ENCODE results near the gene NUB1.
A peak's percentile ranks its signal among the peaks of the same experiment; 100 is the strongest.

Gene NUB1

DNA sequence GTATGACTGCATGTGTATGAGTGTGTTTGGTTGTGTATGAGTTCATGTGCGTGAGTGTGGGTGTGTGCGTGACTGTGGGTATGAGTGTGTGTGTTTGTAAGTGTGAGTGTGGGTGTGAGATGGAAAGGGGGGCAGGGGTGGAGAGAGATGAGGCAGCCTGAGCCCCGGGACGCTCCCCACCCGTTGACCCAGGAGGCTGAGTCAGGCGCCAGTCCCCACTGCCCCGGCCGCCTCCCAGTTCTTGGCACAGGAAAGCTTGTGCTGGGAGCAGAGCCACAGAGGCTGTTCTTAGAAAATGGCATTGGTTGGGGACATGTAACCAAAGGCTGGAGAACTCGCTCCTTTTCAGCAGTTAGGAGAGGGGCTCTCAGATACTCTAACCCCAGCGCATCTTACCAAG is 27.8 kb upstream of the NUB1 start:
- no peak for DNase-seq (ENCODE audit: low read depth)

- no peak for DNase-seq (ENCODE audit: low read depth)
Observed at GRCh38 chr7:151314401-151314800, 27.2 kb upstream of the NUB1 start.

DNA sequence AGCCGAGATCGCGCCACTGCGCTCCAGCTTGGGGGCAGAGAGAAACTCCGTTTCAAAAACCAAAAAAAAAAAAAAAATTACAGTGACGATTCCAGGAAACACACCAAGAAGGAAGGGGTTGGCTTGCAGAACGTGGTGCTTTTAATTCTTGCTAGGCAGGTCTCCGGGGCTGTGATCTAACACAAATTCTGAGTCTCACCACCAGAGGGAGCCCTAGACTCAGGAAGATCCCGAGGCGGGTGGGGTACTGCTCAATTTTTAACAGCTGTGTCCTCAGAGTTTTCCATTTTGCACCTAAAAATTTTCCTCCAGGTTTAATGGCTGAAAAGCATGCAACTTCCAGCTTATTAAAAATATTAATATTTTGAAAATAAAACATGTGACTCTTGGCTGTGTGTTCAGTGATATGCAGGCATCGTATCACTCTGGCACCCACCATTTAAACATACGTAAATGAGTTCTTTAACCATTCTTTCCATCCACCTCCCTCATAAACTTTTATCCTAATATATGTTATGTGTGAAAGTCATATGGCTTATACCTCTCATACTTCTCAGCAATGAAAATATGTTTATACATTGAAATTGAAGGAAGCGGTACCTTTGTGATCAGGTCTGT is 26.5 kb upstream of the NUB1 start:
- DNase-seq (ENCODE audit: low read depth): peak; percentile 49

GRCh38 chr7:151316896-151317295 is 24.7 kb upstream of the NUB1 start:
- no peak for DNase-seq (ENCODE audit: low read depth)

DNA sequence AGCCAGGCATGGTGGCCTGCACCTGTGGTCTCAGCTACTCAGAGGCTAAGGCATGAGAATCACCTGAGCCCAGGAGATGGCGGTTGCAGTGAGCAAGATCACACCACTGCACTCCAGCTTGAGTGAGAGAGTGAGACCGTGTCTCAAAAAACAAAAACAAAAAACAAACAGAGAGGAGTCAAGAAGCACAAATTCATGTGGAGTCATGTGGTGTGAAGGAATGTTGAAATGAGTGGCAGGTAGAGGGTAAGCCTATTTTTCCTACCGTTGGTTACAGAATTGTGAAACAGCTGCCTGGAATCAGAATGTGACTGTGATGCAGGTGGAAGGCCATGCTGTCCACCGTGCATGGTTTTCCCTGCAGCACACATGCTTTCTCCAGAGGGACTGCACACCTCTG is 23.7 kb upstream of the NUB1 start:
- no peak for DNase-seq (ENCODE audit: low read depth)

DNA sequence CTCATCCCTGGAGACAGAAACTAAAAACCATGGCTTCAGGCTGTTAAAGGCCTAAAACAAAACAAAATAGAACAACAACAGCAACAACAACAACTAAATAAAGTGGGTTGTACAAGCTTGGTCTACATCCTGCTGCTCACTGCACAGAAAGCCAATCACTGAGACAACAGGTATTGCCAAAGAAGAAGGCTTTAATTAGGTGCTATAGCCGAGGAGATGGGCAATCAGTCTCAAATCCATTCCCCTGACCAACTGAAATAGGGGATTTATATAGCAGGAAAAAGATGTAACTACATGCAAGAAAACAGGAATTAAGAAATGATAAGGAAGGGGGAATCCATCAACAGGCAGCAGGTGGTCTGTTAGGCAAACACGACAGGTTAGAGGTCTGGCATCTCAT is 22.4 kb upstream of the NUB1 start:
- no peak for DNase-seq (ENCODE audit: low read depth)

DNA sequence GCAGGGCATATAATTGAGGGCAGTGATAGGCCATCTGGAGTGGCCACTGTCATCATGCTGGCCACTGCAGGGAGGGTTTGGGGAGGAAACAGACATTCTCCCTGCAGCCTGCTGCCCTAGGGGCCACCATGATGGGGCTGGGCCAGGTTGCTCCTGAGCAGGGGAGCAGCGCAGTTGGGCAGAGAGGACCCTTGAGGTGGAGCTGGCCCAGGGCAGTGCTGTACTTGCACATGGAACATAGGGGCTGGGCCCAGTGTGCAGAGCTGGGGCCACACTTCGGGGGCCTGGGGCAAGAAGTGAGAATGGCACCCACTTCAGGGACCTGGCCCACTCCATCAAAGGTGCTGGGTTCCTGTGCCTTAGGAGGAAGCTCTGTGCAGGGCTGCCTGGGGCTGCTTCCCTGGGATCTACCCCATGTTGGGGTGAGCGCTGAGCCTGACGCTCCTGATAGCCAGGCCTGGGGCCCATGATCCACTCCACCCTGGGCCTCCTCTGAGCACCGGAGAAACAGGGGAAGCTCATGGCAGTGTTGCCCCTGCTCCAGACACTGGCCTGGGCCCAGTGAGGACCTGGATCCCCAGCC is 21.3 kb upstream of the NUB1 start:
- no peak for DNase-seq (ENCODE audit: low read depth)

DNA sequence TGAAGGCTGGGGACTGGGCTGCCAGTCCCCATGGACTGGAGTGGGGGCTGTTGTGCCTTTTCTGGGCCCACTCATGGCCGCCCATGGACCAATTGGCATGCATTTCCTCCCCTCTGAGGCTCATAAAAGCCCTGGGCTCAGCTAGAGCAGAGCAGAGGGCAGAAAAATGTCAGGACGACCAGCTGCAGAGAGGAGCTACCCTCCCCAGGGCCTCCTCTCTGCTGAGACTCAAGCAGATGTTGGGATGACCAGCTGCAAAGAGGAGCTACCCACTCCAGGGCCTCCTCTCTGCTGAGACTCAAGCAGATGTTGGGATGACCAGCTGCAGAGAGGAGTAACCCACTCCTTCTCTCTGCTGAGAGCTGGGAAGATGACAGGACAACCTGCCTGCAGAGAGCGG is 20.3 kb upstream of the NUB1 start:
- DNase-seq (ENCODE audit: low read depth): no peak

DNA sequence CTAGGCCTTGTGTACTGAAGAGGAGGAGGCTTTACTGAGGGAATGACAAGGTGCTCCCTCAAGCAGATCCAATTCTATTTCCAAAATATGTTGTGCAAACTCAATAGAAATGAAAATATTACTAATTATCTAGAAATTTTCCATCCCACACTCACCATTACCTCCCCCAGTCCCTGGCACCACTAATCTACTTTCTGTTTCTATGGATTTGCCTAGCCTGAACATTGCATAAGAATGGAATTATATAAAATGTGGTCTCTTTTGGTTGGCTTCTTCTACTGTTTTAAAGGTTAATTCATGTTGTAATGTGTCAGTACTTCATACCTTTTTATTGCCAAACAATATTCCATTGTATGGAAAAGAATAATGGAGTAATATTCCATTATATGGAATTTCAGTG is 18.7 kb upstream of the NUB1 start:
- no peak for DNase-seq (ENCODE audit: low read depth)

DNA sequence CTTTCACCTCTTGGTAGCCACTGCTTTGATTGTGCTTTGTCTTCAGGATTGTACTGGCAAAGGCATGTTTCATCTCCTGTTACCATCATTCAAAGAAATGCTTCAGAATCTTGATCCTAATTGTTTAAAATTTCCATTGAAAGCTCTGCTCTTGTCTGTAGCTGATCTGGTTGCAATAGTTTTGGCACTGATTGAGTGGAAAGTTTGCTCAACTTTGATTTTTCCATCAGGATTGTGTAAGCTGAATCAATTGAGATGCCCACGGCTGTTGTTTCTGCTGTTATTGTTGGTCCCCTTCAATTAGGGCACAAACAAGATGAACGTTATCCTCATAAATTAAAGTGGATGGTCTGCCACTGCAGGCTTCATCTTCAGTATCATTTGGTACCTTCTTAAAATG is 14.6 kb upstream of the NUB1 start:
- no peak for DNase-seq (ENCODE audit: low read depth)

DNA sequence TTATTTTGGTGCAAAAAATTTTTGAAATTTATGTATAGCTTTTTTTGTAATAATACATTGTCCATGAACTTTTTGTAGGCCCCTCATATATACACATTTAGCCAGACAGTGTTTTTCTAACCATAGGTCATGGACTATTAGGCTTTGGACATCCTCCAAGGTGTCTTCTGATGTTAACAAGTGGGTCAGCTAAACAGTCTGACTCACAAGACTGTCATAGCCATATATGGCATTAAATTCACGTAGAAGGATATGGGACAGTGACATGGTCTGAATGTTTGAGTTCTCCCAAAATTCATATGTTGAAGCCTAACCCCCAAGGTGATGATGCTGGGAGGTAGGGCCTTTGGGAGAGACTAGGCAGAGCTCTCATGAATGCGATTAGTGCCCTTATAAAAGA is 14.0 kb upstream of the NUB1 start:
- no peak for DNase-seq (ENCODE audit: low read depth)

- DNase-seq (ENCODE audit: low read depth): no peak
Observed at GRCh38 chr7:151330181-151330580, 11.4 kb upstream of the NUB1 start.

DNA sequence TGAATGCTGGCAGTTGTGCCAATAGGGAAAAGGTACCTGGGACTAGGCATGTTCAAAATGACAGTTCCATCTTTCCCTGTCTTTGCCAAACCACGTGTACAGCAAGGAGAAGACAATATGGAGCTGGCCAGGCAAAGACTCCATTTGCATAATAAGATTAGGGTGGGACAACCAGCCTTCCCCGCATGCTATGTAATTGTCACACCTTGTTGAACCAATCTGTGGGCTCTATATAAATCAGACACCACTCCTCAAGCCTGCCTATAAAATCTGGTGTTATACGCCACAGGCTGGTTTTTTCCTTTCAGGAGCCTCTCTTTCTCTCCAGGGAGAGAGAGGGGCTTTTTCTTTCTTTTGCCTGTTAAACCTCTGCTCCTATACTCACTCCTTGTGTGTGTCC is 11.0 kb upstream of the NUB1 start:
- no peak for DNase-seq (ENCODE audit: low read depth)

- no peak for DNase-seq (ENCODE audit: low read depth)
Observed at GRCh38 chr7:151334628-151335027, 7.0 kb upstream of the NUB1 start.

- DNase-seq (ENCODE audit: low read depth): no peak
Observed at GRCh38 chr7:151336027-151336708, 5.4 kb upstream of the NUB1 start.

GRCh38 chr7:151337346-151337745 is 4.3 kb upstream of the NUB1 start:
- DNase-seq (ENCODE audit: low read depth): no peak

- DNase-seq (ENCODE audit: low read depth): no peak
Observed at GRCh38 chr7:151338809-151339208, 2.8 kb upstream of the NUB1 start.

DNA sequence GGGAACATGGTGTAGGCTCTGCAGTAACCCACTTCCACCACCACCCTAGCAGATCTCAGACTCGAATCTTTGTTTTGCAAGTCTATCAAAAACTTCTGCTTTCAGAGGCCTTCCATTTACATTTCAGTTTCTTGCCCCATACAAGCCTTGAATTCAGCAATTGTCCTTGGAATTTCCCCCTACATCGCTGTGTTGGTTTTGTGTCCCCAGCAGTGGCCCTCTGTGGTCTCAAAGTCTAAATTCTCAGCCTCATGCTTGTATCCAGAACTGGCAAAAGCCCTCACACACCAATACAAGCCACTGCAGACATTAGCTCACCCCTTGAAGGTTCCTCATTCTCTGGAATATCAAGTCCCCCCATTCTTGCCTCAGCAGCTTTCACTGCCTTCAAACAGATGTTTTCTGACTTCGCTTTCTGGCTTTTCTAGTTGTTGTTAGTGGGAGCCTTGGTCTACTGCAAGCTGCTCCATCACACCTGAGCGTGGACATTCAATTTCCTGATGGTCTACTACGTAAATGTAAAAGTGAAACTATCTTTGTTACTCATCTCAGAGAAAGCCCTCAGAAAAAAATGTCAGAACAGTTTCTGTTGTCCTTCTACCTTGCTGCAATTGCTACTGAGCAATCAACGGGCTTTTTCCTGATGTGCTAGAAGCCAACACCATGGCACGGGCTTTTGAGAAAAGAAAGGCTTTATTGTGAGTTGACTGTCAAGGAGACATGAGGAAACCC is 1.8 kb upstream of the NUB1 start:
- no peak for DNase-seq (ENCODE audit: low read depth)

GRCh38 chr7:151340794-151341356 is 737 bp upstream of the NUB1 start:
- no peak for DNase-seq (ENCODE audit: low read depth)

DNA sequence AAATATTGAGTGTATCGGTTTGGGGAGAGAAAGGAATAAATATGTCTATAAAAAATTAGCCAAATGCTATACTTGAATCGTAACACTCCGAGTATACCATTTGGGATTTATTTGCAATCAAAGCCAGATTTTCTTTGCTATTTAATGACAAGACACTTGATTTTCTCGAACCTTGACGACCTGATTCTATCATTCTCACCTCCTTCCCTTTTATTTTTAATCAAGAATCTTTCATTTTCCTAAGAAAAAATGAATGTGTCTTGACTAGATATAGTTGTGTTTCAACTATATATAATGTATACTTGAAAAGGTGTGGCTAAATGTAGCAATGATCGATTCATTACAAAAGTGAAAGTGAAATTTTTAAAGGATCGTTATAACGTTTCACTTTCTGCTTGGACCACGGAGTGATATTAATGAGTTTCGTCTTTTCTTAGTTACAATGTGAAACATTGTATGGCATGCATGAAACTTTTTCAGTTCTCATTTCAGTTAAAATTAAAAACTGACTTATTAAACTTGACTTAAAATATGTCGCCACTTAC is 562 bp downstream of the NUB1 start:
- no peak for DNase-seq (ENCODE audit: low read depth)

GRCh38 chr7:151342811-151343210 is 1.2 kb downstream of the NUB1 start:
- no peak for DNase-seq (ENCODE audit: low read depth)

GRCh38 chr7:151343516-151343915 is 1.9 kb downstream of the NUB1 start:
- DNase-seq (ENCODE audit: low read depth): no peak

All from CMK (cell line).